Measurements from ENCODE around the gene ERBB3. TPM values are rescaled to one million over a fixed set of nuclear protein-coding genes. Genes with fewer than 3 reads are reported as not detected.

Gene ERBB3
- total RNA-seq (2022; extraction: Qiagen RNA extraction; ENCODE audit: low read depth) = 0.95 to 3.0 TPM (median 1.4 TPM) in 5 replicates

DNA sequence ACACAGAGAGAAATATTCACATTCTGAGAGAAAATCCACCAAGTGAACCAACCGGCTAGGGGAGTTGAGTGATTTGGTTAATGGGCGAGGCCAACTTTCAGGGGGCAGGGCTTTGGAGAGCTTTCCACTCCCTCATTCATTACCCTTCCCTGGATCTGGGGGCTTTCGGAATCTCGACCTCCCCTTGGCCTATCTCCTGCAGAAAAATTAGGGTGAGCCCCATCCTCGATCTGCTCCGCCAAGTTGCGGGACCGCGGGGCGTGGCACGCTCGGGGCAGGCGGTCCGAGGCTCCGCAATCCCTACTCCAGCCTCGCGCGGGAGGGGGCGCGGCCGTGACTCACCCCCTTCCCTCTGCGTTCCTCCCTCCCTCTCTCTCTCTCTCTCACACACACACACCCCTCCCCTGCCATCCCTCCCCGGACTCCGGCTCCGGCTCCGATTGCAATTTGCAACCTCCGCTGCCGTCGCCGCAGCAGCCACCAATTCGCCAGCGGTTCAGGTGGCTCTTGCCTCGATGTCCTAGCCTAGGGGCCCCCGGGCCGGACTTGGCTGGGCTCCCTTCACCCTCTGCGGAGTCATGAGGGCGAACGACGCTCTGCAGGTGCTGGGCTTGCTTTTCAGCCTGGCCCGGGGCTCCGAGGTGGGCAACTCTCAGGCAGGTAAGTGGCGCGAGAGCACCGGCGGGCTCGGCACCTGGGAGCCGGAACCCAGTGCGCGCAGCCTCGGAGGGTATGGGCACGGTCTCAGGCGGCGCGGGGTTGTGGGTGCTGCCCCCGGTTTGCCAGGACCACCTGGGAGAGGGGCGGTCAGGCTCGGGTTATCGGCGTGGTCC, at the start of gene ERBB3:
Gene ERBB3, plus strand, starts transcription at position 443 of the 833 bp plus-strand sequence. Its CDS starts 136 bp downstream, at position 579.

DNA sequence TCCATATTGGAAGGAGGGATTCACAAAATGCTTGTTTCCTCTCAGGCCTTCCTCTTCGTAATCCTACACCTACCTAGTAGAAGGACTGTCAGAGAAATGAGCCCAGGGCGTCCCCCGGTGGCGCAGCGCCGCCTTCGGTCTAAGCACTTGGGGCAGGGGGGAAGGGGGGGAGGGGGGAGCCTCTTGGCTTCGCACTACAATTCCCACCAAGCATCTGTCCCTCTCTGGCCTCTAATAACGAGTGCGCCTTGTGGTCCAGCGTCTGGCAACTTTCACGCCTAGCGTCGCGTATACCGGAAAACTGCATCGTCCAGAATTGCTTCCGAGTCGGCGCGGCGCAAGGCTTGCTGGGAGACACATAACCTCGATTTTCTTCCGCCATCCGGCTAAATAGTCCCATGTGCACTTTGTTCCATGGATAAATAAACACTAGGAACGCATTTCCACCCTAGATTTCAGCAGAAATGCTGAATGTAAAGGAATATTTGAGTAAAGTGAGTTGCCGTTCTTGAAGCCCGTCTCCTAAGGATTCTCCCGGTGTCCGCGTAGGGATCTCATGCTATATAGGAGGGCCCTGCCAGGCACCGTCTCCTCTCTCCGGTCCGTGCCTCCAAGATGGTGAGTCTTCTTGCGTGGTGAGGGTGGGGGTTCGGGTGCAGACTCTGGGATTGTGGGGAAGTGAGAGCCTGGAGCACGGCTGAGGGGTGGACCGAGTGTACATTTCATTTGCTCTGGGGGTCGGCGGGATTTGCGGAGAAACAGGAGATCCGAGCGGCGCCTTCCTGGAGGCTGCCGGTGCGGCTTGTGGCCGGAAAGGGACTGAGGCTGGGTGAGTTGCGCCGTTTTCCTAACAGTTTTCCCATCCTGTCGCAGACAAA, 38.2 kb upstream of the ERBB3 start, which contains the start of gene RPS26:
Gene RPS26, plus strand, starts transcription at position 367 of the 878 bp plus-strand sequence. Its CDS starts 249 bp downstream, at position 616.

DNA sequence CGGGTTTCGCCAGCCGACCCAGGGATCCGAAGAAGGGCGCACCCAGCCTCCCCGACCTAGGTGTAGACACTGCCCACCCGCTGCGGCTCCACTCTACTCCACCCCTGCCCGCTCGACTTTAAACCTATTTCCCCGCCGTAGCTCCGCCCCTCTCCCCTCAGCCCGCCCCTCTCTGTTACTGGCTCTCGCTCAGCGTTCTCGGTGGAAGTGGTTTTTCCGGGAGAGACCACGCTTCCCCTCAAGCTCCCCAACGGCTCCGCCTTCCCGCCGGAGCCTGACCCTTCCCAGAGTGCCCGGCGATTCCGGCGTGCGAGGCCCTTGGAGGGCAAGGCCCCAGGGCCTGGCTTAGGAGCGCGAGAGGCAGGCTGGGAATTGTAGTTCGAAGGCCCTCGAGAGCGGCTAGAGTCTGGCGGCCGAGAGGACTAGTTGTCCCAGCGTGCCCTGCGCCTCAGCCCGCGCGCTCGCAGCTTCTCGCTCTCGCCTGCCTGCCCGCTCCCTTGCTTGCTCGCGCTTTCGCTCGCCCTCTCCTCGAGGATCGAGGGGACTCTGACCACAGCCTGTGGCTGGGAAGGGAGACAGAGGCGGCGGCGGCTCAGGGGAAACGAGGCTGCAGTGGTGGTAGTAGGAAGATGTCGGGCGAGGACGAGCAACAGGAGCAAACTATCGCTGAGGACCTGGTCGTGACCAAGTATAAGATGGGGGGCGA, 24.3 kb downstream of the ERBB3 start, which contains the start of gene PA2G4:
Gene PA2G4, plus strand, starts transcription at position 451 of the 706 bp plus-strand sequence. Its CDS starts 179 bp downstream, at position 630.

DNA sequence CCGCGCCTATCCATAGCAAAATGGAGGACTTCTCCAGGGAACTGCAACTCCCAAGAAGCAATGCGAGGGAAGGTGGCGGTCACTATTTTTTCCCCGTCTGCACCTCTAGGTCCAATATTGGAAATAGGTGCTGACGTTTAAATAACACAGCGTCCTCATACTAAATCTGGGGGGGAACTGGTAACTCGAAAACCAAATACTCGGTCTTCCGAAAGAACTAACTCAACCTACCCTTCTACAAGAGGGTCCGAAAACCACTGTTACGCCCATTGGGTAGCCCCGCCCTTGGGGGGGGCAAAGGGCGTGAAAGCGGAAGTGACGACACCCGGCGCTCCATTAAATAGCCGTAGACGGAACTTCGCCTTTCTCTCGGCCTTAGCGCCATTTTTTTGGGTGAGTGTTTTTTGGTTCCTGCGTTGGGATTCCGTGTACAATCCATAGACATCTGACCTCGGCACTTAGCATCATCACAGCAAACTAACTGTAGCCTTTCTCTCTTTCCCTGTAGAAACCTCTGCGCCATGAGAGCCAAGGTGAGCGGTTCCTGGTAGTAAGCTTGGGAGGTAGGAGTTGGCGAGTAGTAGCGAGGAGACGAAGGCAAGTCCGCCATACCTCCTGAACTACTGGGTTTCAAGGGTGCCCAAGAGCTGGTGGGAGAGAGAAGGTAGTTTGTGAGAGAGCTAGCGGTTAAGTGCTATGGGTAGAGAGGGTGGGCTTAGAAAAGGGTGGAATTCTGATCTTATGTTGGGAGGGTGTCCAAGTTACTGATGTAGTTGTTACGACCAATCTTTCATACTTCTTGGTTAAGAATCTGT, 36.5 kb downstream of the ERBB3 start, which contains the start of gene RPL41:
Gene RPL41, plus strand, starts transcription at position 367 of the 815 bp plus-strand sequence.

DNA sequence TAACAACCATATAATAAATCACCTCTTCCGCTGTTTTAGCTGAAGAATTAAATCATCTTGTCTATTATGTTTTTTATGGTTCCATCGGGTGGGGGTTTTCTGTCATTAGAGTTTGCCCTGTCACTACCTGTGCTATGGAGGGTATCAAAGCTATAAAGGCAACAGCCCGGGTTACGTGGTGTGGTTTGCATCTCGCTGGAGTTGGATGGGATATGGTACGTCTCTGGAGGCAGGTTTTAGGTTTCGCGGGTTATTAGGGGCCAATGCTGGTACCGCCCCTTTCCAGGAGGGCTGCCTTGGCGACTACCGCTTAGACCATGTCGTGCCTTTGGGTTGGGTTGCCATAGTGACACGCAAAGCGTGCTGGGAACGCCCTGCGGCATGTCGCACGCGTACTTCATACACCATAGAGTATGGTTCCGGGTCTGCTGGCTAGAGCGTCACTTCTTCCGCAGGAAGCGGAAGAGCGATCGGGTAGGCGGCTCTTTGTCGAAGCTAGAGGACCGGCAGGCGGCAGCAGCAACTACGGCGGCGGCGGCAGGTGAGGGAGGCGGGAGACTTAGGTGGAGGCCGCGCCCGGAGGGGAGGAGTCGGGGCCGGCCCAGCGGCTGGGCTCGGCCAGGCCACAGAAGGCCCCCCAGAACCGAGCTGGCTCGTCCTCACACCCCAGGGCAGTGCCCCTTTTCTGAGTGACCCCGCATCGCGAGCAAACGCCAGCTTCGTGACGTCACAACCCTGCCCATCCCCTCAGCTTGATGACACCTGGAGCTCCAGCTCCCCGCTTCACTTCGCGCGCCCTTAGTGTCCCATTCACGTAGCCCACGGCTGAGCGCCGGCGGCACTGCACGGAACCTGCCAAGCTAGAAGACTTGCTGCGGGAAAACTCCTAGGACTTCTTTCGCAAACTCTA, 38.1 kb downstream of the ERBB3 start, which contains the start of gene ZC3H10:
Gene ZC3H10, plus strand, starts transcription at position 489 of the 910 bp plus-strand sequence. CDS start 2,297 bp downstream, outside the sequence.

DNA sequence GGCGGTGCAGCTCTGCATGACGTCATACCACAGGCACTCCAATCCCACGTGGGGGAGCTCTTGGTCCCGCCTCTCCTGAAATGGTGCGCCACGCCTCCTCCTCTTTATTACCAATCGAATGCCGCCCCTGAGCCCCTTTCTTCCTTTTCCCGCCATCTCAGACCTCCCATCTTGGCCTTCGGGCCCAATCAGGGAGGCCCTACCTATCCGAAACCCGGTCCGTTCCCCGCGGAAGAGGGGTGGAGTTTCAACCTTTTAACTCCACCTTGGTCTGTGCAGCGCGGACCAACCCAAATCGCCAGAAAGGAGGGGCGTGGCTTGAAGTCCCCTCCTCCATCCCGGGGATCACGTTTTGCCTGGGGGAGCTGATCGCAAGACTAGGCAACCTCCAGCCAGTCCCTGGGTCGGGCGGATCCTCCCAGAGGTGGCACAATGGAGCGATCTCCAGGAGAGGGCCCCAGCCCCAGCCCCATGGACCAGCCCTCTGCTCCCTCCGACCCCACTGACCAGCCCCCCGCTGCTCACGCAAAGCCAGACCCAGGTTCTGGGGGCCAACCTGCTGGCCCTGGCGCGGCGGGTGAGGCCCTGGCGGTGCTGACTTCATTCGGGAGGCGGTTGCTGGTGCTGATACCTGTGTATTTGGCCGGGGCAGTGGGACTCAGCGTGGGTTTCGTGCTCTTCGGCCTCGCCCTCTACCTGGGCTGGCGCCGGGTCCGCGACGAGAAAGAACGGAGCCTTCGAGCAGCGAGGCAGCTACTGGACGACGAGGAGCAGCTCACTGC, 48.1 kb downstream of the ERBB3 start, which contains the start of gene ESYT1:
Gene ESYT1, plus strand, starts transcription at position 380 of the 782 bp plus-strand sequence. Its CDS starts 53 bp downstream, at position 433.

DNA sequence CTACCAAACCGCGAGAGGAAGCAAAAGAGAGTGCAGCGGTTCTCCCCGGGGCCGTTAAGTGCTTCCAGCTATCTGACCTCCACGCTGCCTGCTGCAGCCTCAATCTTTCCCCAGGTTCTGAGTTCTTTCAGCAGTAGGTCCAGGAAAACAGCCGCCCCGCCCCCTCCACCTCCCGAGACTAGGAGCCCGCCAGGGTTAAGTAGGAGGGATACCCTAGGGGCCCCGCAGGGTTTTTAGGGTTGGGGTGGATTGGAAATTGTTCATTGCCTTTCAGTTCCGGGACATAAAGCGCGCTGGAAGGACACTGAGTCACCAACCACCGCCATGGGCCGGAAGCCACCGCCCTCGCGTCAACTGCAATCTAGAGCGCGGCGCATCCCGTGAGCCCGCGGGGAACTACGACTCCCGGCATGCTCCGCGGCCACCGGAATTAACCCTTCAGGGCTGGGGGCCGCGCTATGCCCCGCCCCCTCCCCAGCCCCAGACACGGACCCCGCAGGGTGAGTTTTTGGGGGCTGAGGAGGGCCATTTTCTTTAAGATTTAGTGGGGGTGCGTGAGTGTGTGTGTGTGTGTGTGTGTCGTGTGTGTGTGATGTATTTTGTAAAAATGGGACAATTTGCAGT, 72.3 kb downstream of the ERBB3 start, which contains the start of gene MYL6B:
Gene MYL6B, plus strand, starts transcription at position 456 of the 624 bp plus-strand sequence. CDS start 1,332 bp downstream, outside the sequence.

Other genes with a start within 250 kb of the ERBB3 start
- 0.16 to 0.49 TPM (median 0.32 TPM) in 5 replicates for gene MMP19, start 237.2 kb upstream of the ERBB3 start, total RNA-seq (2022; extraction: Qiagen RNA extraction; ENCODE audit: low read depth)
- gene PYM1, start 152.3 kb upstream of the ERBB3 start, total RNA-seq (2022; extraction: Qiagen RNA extraction; ENCODE audit: low read depth) = 35.6 to 43.1 TPM (median 39.1 TPM) in 5 replicates
- 17.0 to 28.7 TPM (median 21.1 TPM) in 5 replicates for gene DGKA, start 149.0 kb upstream of the ERBB3 start, total RNA-seq (2022; extraction: Qiagen RNA extraction; ENCODE audit: low read depth)
- 0.68 to 1.4 TPM (median 0.88 TPM) in 5 replicates for gene PMEL, start 114.1 kb upstream of the ERBB3 start, total RNA-seq (2022; extraction: Qiagen RNA extraction; ENCODE audit: low read depth)
- 49.1 to 57.5 TPM (median 55.2 TPM) in 5 replicates for gene CDK2, start 113.3 kb upstream of the ERBB3 start, total RNA-seq (2022; extraction: Qiagen RNA extraction; ENCODE audit: low read depth)
- 24.4 to 34.1 TPM (median 32.7 TPM) in 5 replicates for gene RAB5B, start 106.1 kb upstream of the ERBB3 start, total RNA-seq (2022; extraction: Qiagen RNA extraction; ENCODE audit: low read depth)
- gene SUOX, start 82.9 kb upstream of the ERBB3 start, total RNA-seq (2022; extraction: Qiagen RNA extraction; ENCODE audit: low read depth) = 7.5 to 9.4 TPM (median 9.2 TPM) in 5 replicates
- gene IKZF4, start 59.1 kb upstream of the ERBB3 start, total RNA-seq (2022; extraction: Qiagen RNA extraction; ENCODE audit: low read depth) = 1.7 to 3.9 TPM (median 2.9 TPM) in 5 replicates
- gene RPS26, start 38.2 kb upstream of the ERBB3 start, total RNA-seq (2022; extraction: Qiagen RNA extraction; ENCODE audit: low read depth) = 700 to 893 TPM (median 717 TPM) in 5 replicates
- gene PA2G4, start 24.4 kb downstream of the ERBB3 start, total RNA-seq (2022; extraction: Qiagen RNA extraction; ENCODE audit: low read depth) = 283 to 329 TPM (median 289 TPM) in 5 replicates
- gene RPL41, start 36.5 kb downstream of the ERBB3 start, total RNA-seq (2022; extraction: Qiagen RNA extraction; ENCODE audit: low read depth) = 5,218 to 5,761 TPM (median 5,566 TPM) in 5 replicates
- gene ZC3H10, start 38.1 kb downstream of the ERBB3 start, total RNA-seq (2022; extraction: Qiagen RNA extraction; ENCODE audit: low read depth) = 2.4 to 3.6 TPM (median 2.6 TPM) in 5 replicates
- 63.1 to 68.1 TPM (median 65.7 TPM) in 5 replicates for gene ESYT1, start 48.1 kb downstream of the ERBB3 start, total RNA-seq (2022; extraction: Qiagen RNA extraction; ENCODE audit: low read depth)
- 72.9 to 93.3 TPM (median 80.4 TPM) in 5 replicates for gene MYL6B, start 72.4 kb downstream of the ERBB3 start, total RNA-seq (2022; extraction: Qiagen RNA extraction; ENCODE audit: low read depth)
- gene MYL6, start 78.2 kb downstream of the ERBB3 start, total RNA-seq (2022; extraction: Qiagen RNA extraction; ENCODE audit: low read depth) = 2,118 to 2,979 TPM (median 2,161 TPM) in 5 replicates
- gene SMARCC2, start 109.3 kb downstream of the ERBB3 start, total RNA-seq (2022; extraction: Qiagen RNA extraction; ENCODE audit: low read depth) = 27.3 to 35.8 TPM (median 34.5 TPM) in 5 replicates
- 20.0 to 27.0 TPM (median 24.3 TPM) in 5 replicates for gene RNF41, start 141.8 kb downstream of the ERBB3 start, total RNA-seq (2022; extraction: Qiagen RNA extraction; ENCODE audit: low read depth)
- gene NABP2, start 144.2 kb downstream of the ERBB3 start, total RNA-seq (2022; extraction: Qiagen RNA extraction; ENCODE audit: low read depth) = 53.0 to 66.2 TPM (median 57.4 TPM) in 5 replicates
- 0.34 TPM in 1 of 5 replicates, not detected in the others for gene SLC39A5, start 149.9 kb downstream of the ERBB3 start, total RNA-seq (2022; extraction: Qiagen RNA extraction; ENCODE audit: low read depth)
- gene ANKRD52, start 178.2 kb downstream of the ERBB3 start, total RNA-seq (2022; extraction: Qiagen RNA extraction; ENCODE audit: low read depth) = 37.2 to 45.2 TPM (median 43.7 TPM) in 5 replicates
- gene COQ10A, start 186.8 kb downstream of the ERBB3 start, total RNA-seq (2022; extraction: Qiagen RNA extraction; ENCODE audit: low read depth) = 16.2 to 17.4 TPM (median 17.0 TPM) in 5 replicates
- 153 to 169 TPM (median 159 TPM) in 5 replicates for gene CS, start 220.2 kb downstream of the ERBB3 start, total RNA-seq (2022; extraction: Qiagen RNA extraction; ENCODE audit: low read depth)
- 115 to 162 TPM (median 149 TPM) in 5 replicates for gene CNPY2, start 235.8 kb downstream of the ERBB3 start, total RNA-seq (2022; extraction: Qiagen RNA extraction; ENCODE audit: low read depth)

Measured in A549 treated with GW870086 at 1 μM for 4 hours (cell line).